GM19240 (cell line): ENCODE data around the gene PACSIN1.
A peak's percentile ranks its signal among the peaks of the same experiment; 100 is the strongest.
"Not testable (repeated sequence)": the region's sequence is repeated elsewhere in the genome, so short reads cannot be mapped to it uniquely, and the experiment has no call there.

Source experiments
- DNase-seq: peaks from one replicate; pipeline ENCODE4 v3.0.0; 2011; ENCODE audit warnings: low spot score; ENCODE audit not compliant: insufficient read length

PACSIN1 gene

GRCh38 chr6:34457742-34458735 lies 7.8 kb upstream of the PACSIN1 start:
- no peak for DNase-seq

GRCh38 chr6:34459899-34460593 lies 5.8 kb upstream of the PACSIN1 start:
- DNase-seq, result peak; percentile 66

- no peak for DNase-seq
Observed at GRCh38 chr6:34460796-34461507, 4.9 kb upstream of the PACSIN1 start.

- no peak for DNase-seq
Observed at GRCh38 chr6:34462010-34462409, 3.9 kb upstream of the PACSIN1 start.

- no peak for DNase-seq
Observed at GRCh38 chr6:34462551-34462971, 3.3 kb upstream of the PACSIN1 start.

GRCh38 chr6:34463299-34463698 lies 2.6 kb upstream of the PACSIN1 start:
- no peak for DNase-seq

- no peak for DNase-seq
Observed at GRCh38 chr6:34463849-34464248, 2.0 kb upstream of the PACSIN1 start.

GRCh38 chr6:34466242-34467185 lies 638 bp downstream of the PACSIN1 start:
- no peak for DNase-seq

GRCh38 chr6:34468378-34468892 lies 2.6 kb downstream of the PACSIN1 start:
- peak; percentile 54 for DNase-seq

GRCh38 chr6:34469499-34469898 lies 3.6 kb downstream of the PACSIN1 start:
- no peak for DNase-seq

- no peak for DNase-seq
Observed at GRCh38 chr6:34472425-34472824, 6.5 kb downstream of the PACSIN1 start.

GRCh38 chr6:34473967-34474366 lies 8.1 kb downstream of the PACSIN1 start:
- DNase-seq, result no peak

GRCh38 chr6:34474754-34475153 lies 8.9 kb downstream of the PACSIN1 start:
- DNase-seq, result no peak

GRCh38 chr6:34475238-34475682 lies 9.4 kb downstream of the PACSIN1 start:
- no peak for DNase-seq

GRCh38 chr6:34475767-34476328 lies 10.0 kb downstream of the PACSIN1 start:
- no peak for DNase-seq

GRCh38 chr6:34476447-34476846 lies 10.6 kb downstream of the PACSIN1 start:
- no peak for DNase-seq

GRCh38 chr6:34476921-34477320 lies 11.0 kb downstream of the PACSIN1 start:
- no peak for DNase-seq

GRCh38 chr6:34478796-34479195 lies 12.9 kb downstream of the PACSIN1 start:
- no peak for DNase-seq

GRCh38 chr6:34483781-34484180 lies 17.9 kb downstream of the PACSIN1 start:
- DNase-seq, result not testable (repeated sequence)

- DNase-seq, result no peak
Observed at GRCh38 chr6:34484391-34484790, 18.5 kb downstream of the PACSIN1 start.
